NCI-H1092 (cell line): ENCODE measurements around the gene CHST1.

Experiments used
- DNase-seq: peaks from one replicate; lab custom pipeline; 2025; lab: John Stamatoyannopoulos, UW

The CHST1 gene

DNA sequence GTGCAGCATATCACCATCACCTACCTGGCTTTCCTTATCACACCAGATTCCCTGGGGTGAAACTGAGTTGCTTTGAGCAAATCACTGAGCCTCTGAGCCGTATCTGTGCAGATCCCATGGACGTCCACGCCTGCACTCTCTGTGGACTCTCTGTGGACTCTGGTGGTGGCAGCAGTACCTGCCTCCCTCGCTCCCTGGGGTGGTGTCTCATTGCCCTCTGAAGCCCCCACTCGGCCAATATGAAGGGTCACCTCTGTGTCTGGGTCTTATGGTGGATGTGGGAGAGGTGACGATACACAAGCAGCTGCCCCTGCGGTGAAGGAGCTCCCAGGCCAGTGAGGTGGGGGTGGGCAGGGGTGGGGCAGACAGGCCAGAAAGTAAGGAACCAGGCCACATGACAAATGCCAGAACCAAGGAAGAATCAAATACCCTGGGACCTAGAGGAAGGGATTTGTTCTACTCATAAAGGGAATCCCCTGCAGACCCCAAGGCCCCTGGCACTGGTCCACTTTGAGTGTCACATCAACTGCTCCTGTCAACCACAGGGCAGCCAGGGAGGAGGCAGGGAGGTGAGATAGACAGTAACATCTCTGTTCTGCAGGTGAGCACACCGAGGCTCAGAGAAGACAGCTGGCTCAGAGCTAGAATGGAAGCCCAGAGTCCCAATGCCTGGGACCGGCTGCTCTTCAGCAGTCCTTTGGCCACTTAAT lies 9.2 kb upstream of the CHST1 start:
- DNase-seq = no peak

DNA sequence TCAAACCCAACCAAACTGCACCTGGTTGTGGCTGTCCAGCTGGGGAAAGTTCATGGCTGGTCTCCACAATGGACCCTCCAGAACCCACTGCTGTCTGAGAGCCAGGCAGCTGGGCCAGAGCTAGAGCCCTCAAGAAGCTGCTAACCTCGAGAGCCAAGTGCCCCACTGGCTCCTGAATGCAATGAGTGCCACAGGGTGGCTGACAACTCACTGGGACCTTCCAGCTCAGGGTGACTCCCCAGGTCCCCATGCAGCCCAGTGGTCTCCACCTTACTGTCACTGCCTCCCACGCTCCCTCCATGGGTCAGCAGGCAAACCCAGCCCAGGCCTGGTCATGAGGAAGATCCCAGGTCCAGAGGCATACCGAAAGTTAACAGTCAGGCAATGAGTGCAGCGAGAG lies 8.0 kb upstream of the CHST1 start:
- no peak for DNase-seq

DNA sequence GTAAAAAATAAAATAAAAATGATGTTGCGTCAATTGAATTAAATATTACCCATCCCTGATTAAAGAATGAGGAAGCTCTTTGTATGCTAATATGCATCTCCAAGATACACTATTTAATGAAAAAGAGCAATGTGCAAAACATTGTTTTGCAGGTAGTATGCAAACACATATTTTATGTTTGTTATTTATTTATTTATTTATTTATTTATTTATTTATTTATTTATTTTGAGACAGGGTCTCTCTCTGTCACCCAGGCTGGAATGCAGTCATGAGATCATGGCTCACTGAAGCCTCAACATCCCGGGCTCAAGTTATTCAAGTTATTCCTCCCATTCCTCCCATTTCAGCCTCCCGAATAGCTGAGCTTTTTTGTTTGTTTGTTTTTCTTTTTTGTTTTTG lies 7.2 kb upstream of the CHST1 start:
- no peak for DNase-seq

DNA sequence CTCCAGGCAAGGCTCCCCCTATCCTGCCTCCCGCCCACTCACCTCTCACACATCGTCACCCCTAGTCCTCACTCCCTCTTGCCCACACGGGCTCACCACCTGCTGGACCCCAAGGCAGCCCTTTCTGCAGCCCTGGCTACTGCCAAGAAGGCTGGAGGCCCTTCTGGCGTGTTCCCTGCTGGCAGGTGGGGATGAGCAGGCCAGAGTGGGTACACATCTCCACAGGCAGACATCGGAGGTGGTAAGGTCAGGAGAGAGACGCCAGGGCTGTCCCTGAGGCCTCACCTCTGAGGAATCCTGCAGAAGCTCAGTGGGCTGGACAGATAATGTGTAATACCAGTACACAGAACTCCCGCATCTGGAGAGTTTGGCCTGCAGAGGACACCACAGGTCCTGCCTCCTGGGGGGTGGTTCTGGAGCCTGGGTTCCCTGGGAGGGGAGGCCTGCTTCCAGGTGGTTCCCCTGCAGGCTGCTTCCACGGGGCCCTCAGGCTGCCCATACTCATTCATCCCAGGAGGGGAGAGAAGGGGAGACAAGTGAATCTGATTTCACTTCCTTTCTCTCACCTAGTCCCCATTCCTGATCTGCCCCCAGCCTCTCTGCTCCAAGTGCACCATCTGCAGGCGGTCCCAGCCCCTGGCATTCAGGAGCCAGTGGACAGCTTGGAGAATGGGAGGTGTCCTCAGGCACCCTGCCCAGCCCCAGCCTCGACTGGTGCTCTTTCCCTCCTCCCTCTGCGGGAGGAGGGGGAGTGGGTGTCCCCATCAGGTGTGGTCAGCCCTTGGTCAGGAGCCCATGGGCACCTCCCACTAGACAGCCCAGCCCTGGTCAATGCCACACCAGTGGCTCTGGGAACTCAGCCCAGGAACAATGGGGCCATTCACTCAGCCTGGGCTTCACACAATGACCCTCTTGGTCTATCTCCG lies 6.1 kb upstream of the CHST1 start:
- DNase-seq = no peak

DNA sequence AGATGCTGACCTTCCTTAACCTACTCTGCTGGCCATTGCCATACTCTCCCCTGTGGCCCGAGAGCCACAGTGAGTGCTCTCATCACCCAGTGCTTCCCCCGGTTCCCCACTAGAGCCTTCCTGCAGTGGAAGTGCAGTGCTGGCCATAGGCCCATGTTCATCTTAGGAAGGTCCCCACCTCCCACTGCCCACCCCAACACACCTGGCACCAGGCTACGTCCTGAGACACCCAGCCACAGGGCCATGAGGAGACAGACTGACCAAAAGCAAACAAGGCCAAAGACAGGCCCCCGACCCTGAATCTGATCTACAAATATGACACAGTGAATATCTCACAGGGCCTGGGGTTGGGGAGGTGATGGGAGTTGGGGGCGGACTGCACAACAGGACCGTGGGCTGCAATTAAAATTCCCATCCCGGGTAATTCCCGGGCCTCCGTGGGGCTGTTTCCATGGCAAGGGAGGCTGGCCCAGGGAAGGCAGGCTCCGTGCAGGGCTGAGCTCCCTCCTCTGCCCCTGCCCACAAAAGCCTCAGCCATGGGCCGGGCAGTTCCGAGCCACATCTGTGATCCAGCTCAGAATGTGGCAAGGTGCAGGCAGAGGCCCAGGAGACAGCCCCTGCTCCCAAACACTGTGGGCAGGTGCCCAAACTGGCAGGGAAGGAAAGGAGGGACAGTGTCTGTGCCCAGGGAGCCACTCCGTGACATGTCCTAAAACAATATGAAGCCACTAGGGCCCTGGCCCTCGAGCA lies 5.1 kb upstream of the CHST1 start:
- DNase-seq = no peak

DNA sequence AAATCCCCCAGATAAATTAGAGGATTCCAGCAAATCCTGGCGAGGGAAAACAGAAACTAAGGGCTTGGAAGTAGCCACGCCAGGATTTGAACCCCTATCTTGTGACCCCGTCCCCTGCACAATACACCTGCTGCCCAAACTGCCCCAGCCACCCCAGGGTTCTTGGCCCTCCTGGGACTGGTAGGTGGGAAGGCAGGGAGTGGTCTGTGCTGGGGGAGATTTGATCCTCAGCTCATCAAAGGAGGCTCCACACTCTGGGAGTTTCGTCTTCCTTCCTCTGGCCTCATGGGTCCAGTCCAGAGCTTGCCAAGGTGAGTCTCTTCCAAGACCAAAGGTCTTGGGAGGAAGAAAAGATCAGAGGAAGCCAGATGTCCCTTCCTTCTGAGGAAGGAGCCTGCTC lies 4.5 kb upstream of the CHST1 start:
- no peak for DNase-seq

DNA sequence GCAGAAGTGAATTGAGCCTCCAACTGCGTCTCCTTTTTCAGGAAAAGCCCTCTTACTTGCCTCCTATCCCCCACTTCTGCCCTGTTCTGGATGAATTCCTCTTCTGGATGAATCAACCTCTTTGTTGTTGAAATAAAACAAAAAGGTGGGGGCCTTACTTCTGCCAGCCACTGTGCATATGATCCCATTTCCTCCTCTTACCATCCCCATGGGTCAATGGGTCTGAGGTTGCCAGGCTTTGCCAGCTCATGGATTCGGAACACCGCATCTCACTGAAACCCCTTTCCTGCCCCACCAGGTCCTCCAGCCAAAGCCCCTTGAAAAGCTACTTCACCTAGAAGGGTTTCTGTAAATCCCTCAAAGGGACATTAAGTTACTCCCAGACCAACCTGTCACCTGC lies 3.7 kb upstream of the CHST1 start:
- no peak for DNase-seq

DNA sequence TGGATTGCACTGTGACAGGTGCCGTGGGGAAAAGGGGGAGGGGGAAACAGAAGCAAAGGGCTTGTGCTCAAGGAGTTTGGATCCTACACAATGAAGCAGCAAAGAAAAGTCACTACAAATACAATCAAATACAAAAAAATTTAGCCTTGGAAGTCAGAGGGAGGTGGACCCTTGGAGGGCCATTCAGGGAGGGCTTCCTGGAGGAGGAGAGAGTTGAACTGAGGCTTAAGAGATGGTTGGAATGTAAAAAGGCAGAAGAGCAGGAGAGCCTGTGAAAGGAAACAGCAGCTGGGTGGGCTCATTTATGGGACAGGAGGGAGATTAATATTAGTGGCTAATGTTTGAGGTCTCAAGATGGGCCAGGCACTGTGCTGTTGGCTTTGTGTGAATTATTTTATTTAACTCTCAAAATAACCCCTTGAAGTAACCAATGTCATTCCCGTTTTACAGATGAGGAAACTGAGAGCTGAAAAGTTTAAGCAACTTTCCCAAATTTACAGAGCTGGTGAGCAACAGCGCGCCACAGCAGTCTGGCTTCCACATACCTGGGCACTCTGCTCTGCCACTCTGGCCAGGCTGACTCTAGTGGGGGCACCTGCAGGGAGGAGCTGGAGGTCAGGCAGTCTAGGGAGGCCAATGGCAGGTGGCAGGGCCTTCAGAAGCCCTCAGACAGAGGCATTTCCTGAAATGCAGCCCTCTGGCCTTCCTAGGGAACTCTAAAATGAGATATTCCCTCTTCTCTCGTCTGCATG lies 2.7 kb upstream of the CHST1 start:
- DNase-seq = no peak

DNA sequence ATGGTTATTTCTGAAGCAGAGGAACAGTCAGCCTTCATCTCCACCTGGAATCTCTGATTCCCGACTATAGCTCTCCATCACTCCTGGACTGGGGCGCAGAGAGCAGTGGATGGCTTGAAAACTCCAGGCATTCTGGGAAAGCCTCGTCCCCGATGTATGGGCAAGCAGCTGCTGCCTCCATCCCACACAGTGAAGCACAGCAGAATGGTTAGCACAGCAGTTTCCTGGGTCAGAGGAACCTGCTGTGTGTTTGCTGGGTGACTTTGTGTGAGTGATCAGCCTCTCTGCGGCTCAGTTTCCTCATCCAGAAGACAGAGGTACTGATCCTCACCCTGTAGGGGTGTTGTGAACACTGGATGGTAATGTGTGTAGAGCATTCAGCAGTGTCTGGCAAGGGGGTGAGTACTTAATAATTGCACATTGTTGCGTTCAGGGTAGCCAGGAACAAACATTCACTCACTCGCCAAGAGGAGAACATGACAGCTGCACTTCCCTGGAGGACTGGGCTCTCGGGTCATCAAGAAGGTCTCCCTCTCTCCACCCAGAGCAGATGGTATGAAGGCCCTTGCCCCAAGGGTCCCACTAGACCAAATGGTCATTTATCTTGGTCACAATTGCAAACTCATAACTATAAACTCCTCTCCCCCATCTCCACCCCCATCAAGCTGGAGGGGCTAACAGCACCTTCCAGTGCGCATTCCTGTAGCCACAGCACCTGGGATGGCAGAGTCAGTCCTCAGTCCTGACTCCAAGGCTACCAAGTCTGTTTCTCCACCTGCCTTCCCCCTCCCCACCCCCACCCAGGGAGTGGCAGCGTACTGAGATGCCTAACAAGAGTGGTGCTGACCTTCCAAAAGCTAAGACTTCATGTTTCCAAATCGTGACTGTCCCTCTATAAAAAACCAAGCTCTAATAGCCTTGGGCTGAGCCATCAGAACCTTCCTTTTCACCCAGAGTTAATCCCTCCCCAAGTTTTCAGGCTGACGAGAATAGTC lies 1.5 kb upstream of the CHST1 start:
- no peak for DNase-seq

DNA sequence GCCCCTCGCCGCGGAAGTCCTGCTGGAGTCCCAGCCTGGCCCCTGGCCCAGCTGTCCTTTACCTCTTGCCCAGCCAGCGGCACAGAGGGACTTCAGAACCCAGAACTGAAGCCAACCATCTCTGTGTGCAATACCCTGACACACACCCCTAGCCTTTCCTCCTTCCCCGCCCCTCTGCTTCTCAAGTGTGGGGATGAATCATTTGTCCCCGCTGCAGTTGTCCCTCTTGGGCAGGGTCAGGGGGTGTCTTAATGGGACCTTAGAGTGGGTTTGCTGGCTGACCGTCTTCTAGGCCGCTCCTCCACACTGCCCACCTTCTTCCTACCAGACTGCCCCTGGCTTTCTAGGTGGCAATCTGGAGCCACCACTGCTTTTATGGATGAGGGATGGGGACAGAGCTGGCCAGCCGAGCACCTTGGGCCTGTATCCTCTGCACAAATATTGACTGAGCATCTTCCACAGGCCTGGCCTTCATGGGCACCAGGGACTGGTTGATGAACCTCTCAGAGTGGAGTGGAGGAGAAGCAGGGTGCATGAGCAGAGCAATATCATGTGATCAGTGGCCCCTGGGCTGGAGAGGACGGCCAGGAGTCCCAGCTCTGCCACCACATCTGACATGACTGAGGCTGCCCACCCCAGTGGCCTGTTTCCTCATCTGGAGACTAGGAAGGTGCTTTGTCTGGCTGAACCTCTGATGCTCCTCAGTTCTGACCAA lies 668 bp upstream of the CHST1 start:
- DNase-seq = no peak

DNA sequence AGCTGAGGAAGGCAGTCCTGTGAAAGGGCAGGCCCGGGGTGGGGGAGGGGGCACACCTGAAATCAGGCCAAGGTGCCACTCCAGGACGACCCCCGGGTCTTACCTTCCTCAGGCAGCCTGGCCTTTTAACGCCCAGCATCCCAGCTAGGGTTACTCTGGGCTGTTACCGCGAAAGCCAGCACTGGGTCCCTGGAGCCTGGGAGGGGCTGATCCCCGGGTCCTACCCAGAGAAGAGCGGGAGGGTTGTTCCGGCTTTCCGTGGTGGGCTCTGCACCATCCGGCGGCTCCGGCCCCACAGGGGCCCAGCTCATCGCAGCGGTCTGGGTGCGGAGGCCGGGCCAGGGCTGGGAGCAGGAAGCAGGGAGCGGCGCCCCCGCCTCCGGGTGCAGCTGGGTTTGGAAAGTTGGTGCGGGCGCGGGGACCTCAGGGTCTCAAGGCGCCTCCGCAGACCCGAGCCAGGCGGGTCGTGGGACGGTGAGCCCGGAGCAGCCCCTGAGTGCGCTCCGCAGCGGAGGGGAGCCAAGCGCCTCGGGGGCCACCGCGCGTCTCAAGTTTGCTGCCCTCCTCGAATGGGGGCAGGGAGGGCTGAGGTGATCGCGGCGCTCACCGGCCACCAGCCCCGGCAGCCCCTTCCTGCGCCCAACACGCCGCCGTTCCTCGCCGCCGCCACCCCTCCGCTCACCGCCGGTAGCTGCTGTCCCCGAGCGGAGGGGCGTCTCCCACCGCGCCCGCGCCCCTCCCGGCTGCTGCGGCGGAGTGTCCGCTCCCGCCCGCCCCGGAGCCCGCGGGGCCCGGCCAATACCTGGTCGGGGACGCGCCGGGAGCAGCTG lies 831 bp downstream of the CHST1 start:
- no peak for DNase-seq

DNA sequence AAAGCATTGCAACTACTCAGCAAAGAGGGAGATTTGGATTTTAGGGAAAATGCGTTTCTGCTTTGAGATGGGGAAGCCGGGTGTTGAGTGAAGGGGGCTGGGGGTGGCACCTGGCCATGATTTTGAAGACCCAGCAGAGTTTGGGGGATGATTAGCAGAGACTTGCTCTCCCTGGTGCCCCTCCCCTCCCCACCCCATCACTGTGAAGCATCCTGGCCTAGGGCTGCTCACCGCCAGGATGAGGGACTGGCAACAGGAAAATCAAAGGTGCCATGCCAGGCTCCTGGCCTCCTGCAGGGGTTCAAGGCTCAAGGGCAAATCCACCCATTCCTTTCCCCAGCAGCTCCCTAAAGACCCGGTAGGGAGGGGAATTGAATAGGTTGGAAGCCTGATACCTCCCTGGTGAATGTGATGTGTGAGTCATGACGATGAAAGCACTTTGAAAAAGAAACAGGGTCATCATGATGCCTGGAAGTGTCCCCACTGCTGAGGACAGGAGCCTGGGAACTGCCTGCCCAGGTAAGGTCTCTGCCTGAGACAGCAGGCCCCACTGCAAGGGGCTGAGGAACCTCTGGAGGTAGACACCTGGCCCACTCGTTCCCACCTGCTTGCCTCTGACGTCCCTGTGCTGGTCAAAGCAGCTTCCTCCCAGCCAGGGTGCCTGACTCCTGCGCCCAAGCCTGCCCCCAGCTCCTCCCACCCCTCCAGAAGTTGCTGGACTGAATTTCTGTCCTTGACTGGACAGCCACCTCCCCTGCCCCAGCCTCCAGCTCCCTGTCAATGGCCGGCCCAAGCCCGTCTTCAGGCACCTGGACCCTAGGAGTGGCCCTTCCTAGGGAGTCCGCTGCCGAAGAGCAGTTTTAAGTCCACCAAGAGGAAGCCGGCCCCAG lies 1.7 kb downstream of the CHST1 start:
- DNase-seq = no peak

DNA sequence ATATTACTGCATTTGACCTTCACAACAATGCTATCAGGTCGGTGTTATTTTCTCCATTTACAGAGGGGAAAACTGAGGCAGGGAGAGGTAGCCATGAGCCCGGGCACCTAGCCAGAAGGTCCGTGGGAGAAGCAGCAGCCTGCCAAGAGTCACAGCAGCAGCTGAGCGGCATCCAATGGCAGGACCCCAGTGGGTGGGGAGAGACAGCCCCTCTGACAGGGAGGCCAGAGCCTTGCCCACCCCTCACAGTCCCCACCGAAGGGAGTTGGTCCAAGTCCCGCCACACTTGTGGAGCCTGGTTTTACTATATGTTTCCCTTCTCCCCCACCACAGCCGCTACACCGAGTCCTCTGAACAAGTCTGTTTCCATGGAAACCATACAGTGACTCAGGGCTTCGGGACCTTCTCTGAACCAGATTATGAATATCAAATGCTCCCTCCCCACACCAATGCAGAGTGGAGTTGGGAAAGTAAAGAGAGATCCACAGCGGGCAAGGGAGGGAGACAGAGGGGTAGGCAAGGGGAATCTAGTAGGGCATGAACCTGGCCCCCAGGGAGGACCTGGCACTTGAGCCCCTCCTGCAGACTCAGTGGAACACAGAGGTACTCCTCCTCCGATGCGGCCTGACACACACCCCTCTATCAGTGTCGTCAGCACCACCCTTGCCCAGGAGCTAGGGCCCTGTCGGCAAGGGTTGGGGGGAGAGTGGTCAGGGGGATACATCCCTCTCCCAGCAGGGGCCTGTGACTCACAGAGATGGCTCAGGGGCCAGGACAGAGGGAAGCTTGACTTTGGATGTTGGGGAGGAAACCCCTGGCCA lies 2.5 kb downstream of the CHST1 start:
- DNase-seq = no peak

DNA sequence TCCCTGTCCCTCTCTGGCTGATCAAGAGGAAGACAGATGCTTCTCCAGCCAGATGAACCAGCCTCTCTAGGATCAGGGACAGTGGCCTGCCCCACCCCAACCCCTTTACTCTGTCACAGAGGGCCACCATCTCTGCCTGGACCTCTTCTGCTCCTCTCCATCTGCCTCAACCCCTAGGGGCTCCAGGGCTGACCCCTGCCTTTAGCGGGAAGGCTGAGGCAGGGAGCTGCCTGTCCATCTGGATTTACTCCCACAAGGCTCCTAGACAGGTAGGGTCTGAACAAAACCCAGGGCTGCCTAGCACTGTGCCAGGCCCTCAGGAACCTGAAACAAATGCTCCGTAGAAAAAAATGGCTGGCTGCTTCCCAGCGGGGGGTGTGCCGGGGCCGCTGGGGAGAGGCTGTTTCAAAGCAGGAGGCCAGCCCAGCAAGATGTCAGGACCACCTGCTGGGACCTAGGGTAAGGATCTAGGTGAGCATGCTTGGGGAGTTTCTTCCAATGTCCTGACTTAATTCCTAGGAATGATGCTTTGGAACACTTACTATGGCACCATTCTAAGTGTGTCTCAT lies 3.2 kb downstream of the CHST1 start:
- no peak for DNase-seq

DNA sequence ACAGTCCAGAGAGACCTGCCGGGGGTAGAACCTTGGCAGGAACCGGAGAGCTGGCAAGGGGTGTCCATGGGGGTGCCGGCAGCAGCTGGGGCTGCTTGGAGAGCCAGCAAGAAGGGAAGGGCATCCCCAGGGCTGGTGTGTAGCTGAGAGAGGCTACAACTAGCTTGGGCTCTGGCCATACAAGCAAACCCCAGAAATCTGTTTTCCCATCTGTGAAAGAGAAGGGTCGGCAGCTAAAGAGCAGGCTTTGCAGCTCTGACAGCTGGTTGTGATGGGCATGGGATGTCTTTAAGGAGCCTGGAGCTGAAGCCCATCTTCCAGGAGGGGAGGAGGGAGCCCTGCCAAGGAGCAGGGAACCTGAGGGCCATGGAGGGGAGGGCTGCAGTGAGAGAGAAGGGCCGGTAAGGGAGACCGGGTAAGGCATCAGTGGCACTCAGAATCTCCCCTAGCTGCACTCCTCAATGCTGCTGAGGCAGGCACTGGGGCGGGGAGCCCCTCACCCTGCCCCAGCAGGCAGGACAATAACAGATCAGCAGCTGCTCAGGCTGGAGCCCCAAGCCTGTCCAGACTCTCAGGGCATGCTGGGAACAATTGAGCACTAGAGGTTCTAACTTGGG lies 3.9 kb downstream of the CHST1 start:
- DNase-seq = no peak

DNA sequence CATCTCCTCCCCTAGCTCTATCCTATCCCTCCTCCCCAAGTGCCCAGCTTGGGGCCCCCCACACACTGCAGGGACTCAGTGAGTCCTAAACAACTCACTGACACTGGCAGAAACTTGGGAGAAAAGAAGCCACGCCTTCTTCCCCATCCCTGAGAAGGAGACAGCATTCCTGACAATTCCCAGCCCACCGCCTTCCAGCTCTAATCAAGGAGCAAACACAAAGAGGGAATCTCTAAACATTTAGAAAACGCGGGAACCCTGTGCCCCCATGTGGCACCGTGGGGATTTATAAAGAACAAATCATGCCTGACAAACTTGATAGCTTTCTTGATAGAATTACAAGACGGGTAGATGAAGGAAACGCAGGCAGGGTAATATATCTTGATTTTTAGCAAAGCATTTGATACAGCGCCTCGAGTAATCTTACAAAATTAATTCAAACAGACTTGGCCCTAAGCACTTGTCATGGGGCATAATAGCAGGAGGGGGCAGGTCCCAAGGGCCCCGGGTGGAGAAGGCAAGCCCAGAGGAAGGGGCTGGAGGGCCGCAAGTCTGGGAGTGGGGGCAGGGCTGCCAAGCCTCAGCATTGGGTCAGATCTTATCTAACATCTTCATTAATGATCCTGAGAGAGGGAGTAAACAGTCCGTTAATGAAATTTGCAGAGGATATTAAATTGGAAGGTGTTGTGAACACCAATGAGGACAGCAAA lies 4.5 kb downstream of the CHST1 start:
- DNase-seq = no peak
